IMR-90 (cell line): ENCODE measurements around the gene ORM1. TPM values are rescaled to one million over a fixed set of nuclear protein-coding genes. Genes with fewer than 3 reads are reported as not detected.

Experiments used
- ATAC-seq: fragments of 200-7000 bp; cut with Tn5 transposase; 2 replicates; pipeline ENCODE4 v1.9.1; 2020; ENCODE audit warnings: low read depth, mild to moderate bottlenecking, moderate library complexity
- BruUV-seq: library from RNA; stranded (reverse); fragments of 400-500 nt; replicated peaks from 2 replicates; lab custom pipeline; 2021; lab: Mats Ljungman, UMichigan
- CTCF ChIA-PET: fragments of 300-600 bp; formaldehyde crosslinking; extraction: SDS; loops from one replicate; lab custom pipeline; 2021; ENCODE audit warnings: antibody characterized with exemption; lab: Yijun Ruan, JAX
- POLR2A ChIA-PET: fragments of 300-600 bp; sonication (Branson Sonifier 250); formaldehyde crosslinking; loops from one replicate; lab custom pipeline; 2022; ENCODE audit warnings: antibody characterized with exemption; ENCODE audit not compliant: unreplicated experiment; lab: Charles Lee
- DNase-seq: peaks from one replicate; pipeline ENCODE4 v3.0.0; 2013
- H2AFZ ChIP-seq: replicated peaks from 2 replicates; pipeline ENCODE3; 2013; ENCODE audit warnings: low read length, mild to moderate bottlenecking; ENCODE audit not compliant: poor library complexity
- H2AK5ac ChIP-seq: 2 replicates; pipeline ENCODE4 v1.6.1; 2013; ENCODE audit warnings: low read depth, low read length, inconsistent platforms
- H2AK9ac ChIP-seq: replicated peaks from 2 replicates; pipeline ENCODE3; 2013; ENCODE audit warnings: mild to moderate bottlenecking, low read depth, low read length, moderate library complexity; ENCODE audit not compliant: poor library complexity
- H2BK120ac ChIP-seq: 2 replicates; pipeline ENCODE4 v1.6.1; 2013; ENCODE audit warnings: low read depth, low read length, inconsistent platforms
- H2BK15ac ChIP-seq: 3 replicates; pipeline ENCODE4 v1.6.1; 2013; ENCODE audit warnings: low read depth, low read length, inconsistent platforms
- H2BK20ac ChIP-seq: 2 replicates; pipeline ENCODE4 v1.6.1; 2013; ENCODE audit warnings: low read depth, mild to moderate bottlenecking, inconsistent platforms, low read length, moderate library complexity
- H2BK5ac ChIP-seq: 2 replicates; pipeline ENCODE4 v1.6.1; 2013; ENCODE audit warnings: mild to moderate bottlenecking, low read depth, low read length, inconsistent platforms; ENCODE audit not compliant: poor library complexity, severe bottlenecking
- H3K14ac ChIP-seq: replicated peaks from 2 replicates; pipeline ENCODE4 v1.6.1; 2013; ENCODE audit warnings: low read depth, low read length, inconsistent platforms
- H3K18ac ChIP-seq: 2 replicates; pipeline ENCODE4 v1.6.1; 2013; ENCODE audit warnings: low read depth, low read length, control low read depth
- H3K23ac ChIP-seq: 2 replicates; pipeline ENCODE4 v1.6.1; 2013; ENCODE audit warnings: low read depth, low read length, inconsistent platforms
- H3K27ac ChIP-seq: 2 replicates; pipeline ENCODE4 v1.5.1; 2013; ENCODE audit warnings: mild to moderate bottlenecking, control low read depth, low read length; ENCODE audit not compliant: insufficient read depth
- H3K27me3 ChIP-seq: 2 replicates; pipeline ENCODE4 v1.6.1; 2013; ENCODE audit warnings: low read length; ENCODE audit not compliant: control insufficient read depth, insufficient read depth
- H3K36me3 ChIP-seq: 2 replicates; pipeline ENCODE4 v1.6.1; 2013; ENCODE audit warnings: low read length, mixed read lengths; ENCODE audit not compliant: control insufficient read depth, insufficient read depth
- H3K4ac ChIP-seq: 2 replicates; pipeline ENCODE4 v1.6.1; 2013; ENCODE audit warnings: low read depth, low read length, inconsistent platforms
- H3K4me1 ChIP-seq: 2 replicates; pipeline ENCODE4 v1.6.1; 2013; ENCODE audit warnings: low read length, mixed read lengths; ENCODE audit not compliant: control insufficient read depth, insufficient read depth
- H3K4me2 ChIP-seq: 2 replicates; pipeline ENCODE4 v1.6.1; 2013; ENCODE audit warnings: low read depth, mild to moderate bottlenecking, control low read depth, low read length, moderate library complexity
- H3K4me3 ChIP-seq: 2 replicates; pipeline ENCODE4 v1.5.1; 2013; ENCODE audit warnings: low read depth, mild to moderate bottlenecking, control low read depth, low read length, moderate library complexity; ENCODE audit not compliant: insufficient read depth
- H3K56ac ChIP-seq: 2 replicates; pipeline ENCODE4 v1.6.1; 2013; ENCODE audit warnings: low read length, inconsistent platforms; ENCODE audit not compliant: insufficient read depth; ENCODE audit errors: extremely low read depth
- H3K79me1 ChIP-seq, 2 experiments: 2 replicates each; pipeline ENCODE4 v1.6.1; 2013; ENCODE audit warnings: low read length in 2 of 2, inconsistent platforms in 1 of 2, low read depth in 1 of 2
- H3K9ac ChIP-seq: 2 replicates; pipeline ENCODE4 v1.6.1; 2013; ENCODE audit warnings: low read depth, low read length, control low read depth
- H3K9me1 ChIP-seq: 2 replicates; pipeline ENCODE4 v1.6.1; 2013; ENCODE audit warnings: low read length, inconsistent platforms; ENCODE audit not compliant: insufficient read depth
- H3K9me3 ChIP-seq: 2 replicates; pipeline ENCODE4 v1.6.1; 2013; ENCODE audit warnings: low read length; ENCODE audit not compliant: control insufficient read depth, insufficient read depth
- H4K20me1 ChIP-seq: 2 replicates; pipeline ENCODE4 v1.6.1; 2013; ENCODE audit warnings: low read length, inconsistent platforms; ENCODE audit not compliant: insufficient read depth
- H4K5ac ChIP-seq: 2 replicates; pipeline ENCODE4 v1.6.1; 2013; ENCODE audit warnings: mild to moderate bottlenecking, low read depth, low read length, control low read depth
- H4K8ac ChIP-seq, 2 experiments: 2 replicates each; pipeline ENCODE4 v1.6.1; 2013; ENCODE audit warnings: low read depth in 2 of 2, low read length in 2 of 2, control low read depth in 1 of 2, inconsistent platforms in 1 of 2
- H4K91ac ChIP-seq: 2 replicates; pipeline ENCODE4 v1.6.1; 2013; ENCODE audit warnings: low read depth, low read length, inconsistent platforms; ENCODE audit not compliant: insufficient read depth
- BHLHE40 ChIP-seq: fragments of 150-350 bp; IDR thresholded peaks from 2 replicates; pipeline ENCODE4 v1.6.1; 2016; ENCODE audit warnings: mild to moderate bottlenecking, low read depth, low read length
- CEBPB ChIP-seq: IDR thresholded peaks from 2 replicates; pipeline ENCODE4 v1.6.1; 2012; ENCODE audit warnings: low read depth, low read length, improper control_type of control experiment
- CHD1 ChIP-seq: IDR thresholded peaks from 2 replicates; pipeline ENCODE4 v1.6.1; 2012; ENCODE audit warnings: low read depth, low read length, improper control_type of control experiment
- FOS ChIP-seq: fragments of 150-350 bp; IDR thresholded peaks from 2 replicates; pipeline ENCODE4 v1.6.1; 2016; ENCODE audit warnings: low read depth, low read length
- MAFK ChIP-seq: IDR thresholded peaks from 2 replicates; pipeline ENCODE4 v1.6.1; 2012; ENCODE audit warnings: low read depth, low read length, improper control_type of control experiment
- MXI1 ChIP-seq: IDR thresholded peaks from 2 replicates; pipeline ENCODE4 v1.6.1; 2012; ENCODE audit warnings: low read depth, mild to moderate bottlenecking, low read length, moderate library complexity, borderline replicate concordance
- NFE2L2 ChIP-seq: fragments of 150-350 bp; IDR thresholded peaks from 2 replicates; pipeline ENCODE4 v1.6.1; 2016; ENCODE audit warnings: low read depth, mild to moderate bottlenecking, low read length
- POLR2A ChIP-seq: IDR thresholded peaks from 2 replicates; pipeline ENCODE4 v1.6.1; 2012; ENCODE audit warnings: mild to moderate bottlenecking, low read depth, low read length
- RAD21 ChIP-seq: IDR thresholded peaks from 2 replicates; pipeline ENCODE4 v1.6.1; 2012; ENCODE audit warnings: low read length, improper control_type of control experiment
- RCOR1 ChIP-seq: IDR thresholded peaks from 2 replicates; pipeline ENCODE4 v1.6.1; 2012; ENCODE audit warnings: mild to moderate bottlenecking, low read length, improper control_type of control experiment; ENCODE audit not compliant: insufficient replicate concordance
- RFX5 ChIP-seq: IDR thresholded peaks from 2 replicates; pipeline ENCODE4 v1.8.0; 2012; ENCODE audit warnings: low read depth, mild to moderate bottlenecking, low read length, moderate library complexity
- SMC3 ChIP-seq: fragments of 150-350 bp; IDR thresholded peaks from 2 replicates; pipeline ENCODE4 v1.6.1; 2016; ENCODE audit warnings: low read depth, mild to moderate bottlenecking, antibody characterized with exemption, low read length, moderate library complexity
- WGBS, 2 experiments: methylation state at CpG; one replicate each; pipeline versions ENCODE4 v1.1.5 to v1.1.7; 2013; ENCODE audit warnings: missing lambda C conversion rate in 2 of 2; ENCODE audit not compliant: insufficient read length in 1 of 2; ENCODE audit errors: extremely low coverage in 2 of 2; 5-methylcytosine and 5-hydroxymethylcytosine counted together
- dilution Hi-C: fragments of 300-500 bp; cut with HindIII; formaldehyde crosslinking; loops from one replicate; pipeline ENCODE4 v1.14.3; 2018; ENCODE audit warnings: low sequenced_read_pairs; ENCODE audit not compliant: unreplicated experiment
- in situ Hi-C: fragments of 300-500 bp; cut with MboI; formaldehyde crosslinking; loops from 3 replicates; pipeline ENCODE4 v1.14.3; 2019; ENCODE audit warnings: low sequenced_read_pairs, inconsistent platforms, mixed read lengths
- intact Hi-C: fragments of 100-400 bp; cut with micrococcal nuclease; formaldehyde crosslinking; loops from 2 replicates; pipeline ENCODE4 v1.10.0; 2022
- polyA plus RNA-seq, 3 experiments: library from polyadenylated mRNA; depleted of rRNA; stranded (reverse); fragments of >200 nt; gene quantifications; 2 replicates each; pipeline ENCODE4 v1.2.3, GENCODE V29; 2012; ENCODE audit warnings: low replicate concordance in 1 of 3
- total RNA-seq: library from RNA; depleted of rRNA; stranded (reverse); fragments of >200 nt; gene quantifications from 2 replicates; pipeline ENCODE4 v1.2.3, GENCODE V29; 2012
- TF ChIP-seq, protein P1 (sequence below): fragments of 150-350 bp; IDR thresholded peaks from 2 replicates; pipeline ENCODE4 v1.6.1; 2017; ENCODE audit warnings: mild to moderate bottlenecking, antibody characterized with exemption, low read length, low read depth
- TF ChIP-seq, protein P2 (sequence below): fragments of 150-350 bp; IDR thresholded peaks from 2 replicates; pipeline ENCODE4 v1.6.1; 2016; ENCODE audit warnings: low read depth, mild to moderate bottlenecking, low read length, moderate library complexity, borderline replicate concordance

The ORM1 gene
- total and polyA plus RNA-seq, 2 of the 4 experiments (the other 2 are of a cell fraction): 0.18 TPM; not detected in 1

GRCh38 chr9:114282507-114282906 lies 40.4 kb upstream of the ORM1 start:
- 0 out of 2 replicates have a peak overlapping the region, but pooled peaks have one; percentile 16 for H2BK120ac ChIP-seq
- H3K9ac ChIP-seq: no peak overlapping the region
- H3K36me3 ChIP-seq: peaks cover 3% of the 10 kb centered on the region; the same call in 1 of the 2 replicates
- DNase-seq (no peak), ATAC-seq (no peak)
- no peak overlapping the region for H3K27ac ChIP-seq
- peaks cover 49% of the 10 kb centered on the region for H3K9me1 ChIP-seq
- in situ Hi-C loops: no loop called here
- no peaks in the 10 kb centered on the region for H3K9me3 ChIP-seq
- H4K5ac ChIP-seq: no peak overlapping the region
- no peak overlapping the region for H2BK20ac ChIP-seq
- peaks cover 32% of the 10 kb centered on the region for H3K4me1 ChIP-seq
- dilution Hi-C loops: no loop called here
- H2AK5ac ChIP-seq: no peak overlapping the region
- no peak overlapping the region for H3K4me3 ChIP-seq
- no peak overlapping the region for H3K4me2 ChIP-seq
- H3K79me1 ChIP-seq: peaks cover 7 to 43% of the 10 kb centered on the region in 2 experiments; a peak in 3 of 4 replicates
- no peak overlapping the region for H2AK9ac ChIP-seq
- intact Hi-C loops: no loop called here
- no peak overlapping the region for H2BK15ac ChIP-seq
- H3K14ac ChIP-seq: no peak overlapping the region
- H3K18ac ChIP-seq: no peak overlapping the region
- CTCF ChIA-PET: no interaction called here
- H3K56ac ChIP-seq: no peak overlapping the region
- no peak overlapping the region for H2AFZ ChIP-seq
- no peak overlapping the region for H4K8ac ChIP-seq
- no peak overlapping the region for H2BK5ac ChIP-seq
- POLR2A ChIA-PET: no interaction called here
- peak overlapping the region; percentile 50; the same call in 1 of the 2 replicates for H3K4ac ChIP-seq
- no CpG with 5 or more reads among the region's 6 CpGs for WGBS, 2 experiments
- peak overlapping the region; percentile 12; the same call in 1 of the 2 replicates for H4K91ac ChIP-seq
- no peak overlapping the region for H3K23ac ChIP-seq
- no peaks in the 10 kb centered on the region for H3K27me3 ChIP-seq
- TF ChIP-seq, protein P1, sequence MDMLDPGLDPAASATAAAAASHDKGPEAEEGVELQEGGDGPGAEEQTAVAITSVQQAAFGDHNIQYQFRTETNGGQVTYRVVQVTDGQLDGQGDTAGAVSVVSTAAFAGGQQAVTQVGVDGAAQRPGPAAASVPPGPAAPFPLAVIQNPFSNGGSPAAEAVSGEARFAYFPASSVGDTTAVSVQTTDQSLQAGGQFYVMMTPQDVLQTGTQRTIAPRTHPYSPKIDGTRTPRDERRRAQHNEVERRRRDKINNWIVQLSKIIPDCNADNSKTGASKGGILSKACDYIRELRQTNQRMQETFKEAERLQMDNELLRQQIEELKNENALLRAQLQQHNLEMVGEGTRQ: no peak
- no peak for TF ChIP-seq RAD21
- TF ChIP-seq, protein P2, sequence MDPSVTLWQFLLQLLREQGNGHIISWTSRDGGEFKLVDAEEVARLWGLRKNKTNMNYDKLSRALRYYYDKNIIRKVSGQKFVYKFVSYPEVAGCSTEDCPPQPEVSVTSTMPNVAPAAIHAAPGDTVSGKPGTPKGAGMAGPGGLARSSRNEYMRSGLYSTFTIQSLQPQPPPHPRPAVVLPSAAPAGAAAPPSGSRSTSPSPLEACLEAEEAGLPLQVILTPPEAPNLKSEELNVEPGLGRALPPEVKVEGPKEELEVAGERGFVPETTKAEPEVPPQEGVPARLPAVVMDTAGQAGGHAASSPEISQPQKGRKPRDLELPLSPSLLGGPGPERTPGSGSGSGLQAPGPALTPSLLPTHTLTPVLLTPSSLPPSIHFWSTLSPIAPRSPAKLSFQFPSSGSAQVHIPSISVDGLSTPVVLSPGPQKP: no peak
- TF ChIP-seq CHD1: no peak
- no peak for TF ChIP-seq MXI1
- no peak for TF ChIP-seq BHLHE40
- TF ChIP-seq MAFK: no peak
- TF ChIP-seq POLR2A: no peak
- TF ChIP-seq SMC3: no peak
- no peak for TF ChIP-seq CEBPB
- no peak for TF ChIP-seq RFX5
- no peak for TF ChIP-seq FOS
- no peak for TF ChIP-seq NFE2L2
- TF ChIP-seq RCOR1: no peak
- no peaks in the 10 kb centered on the region; the same call in 1 of the 2 replicates for H4K20me1 ChIP-seq
- no TSS peak for BruUV-seq
